GM12873 (cell line): ENCODE results near the gene NPFF.

Experiments used
- CTCF ChIP-seq: IDR thresholded peaks from 2 replicates; pipeline ENCODE4 v1.5.1; 2012; ENCODE audit warnings: low read depth, mild to moderate bottlenecking, moderate library complexity, low read length, control low read depth; ENCODE audit not compliant: insufficient read depth; ENCODE audit errors: missing control alignments

Gene NPFF

GRCh38 chr12:53474077-53474476 lies 33.2 kb downstream of the NPFF start:
- no peak for TF ChIP-seq CTCF

GRCh38 chr12:53472056-53472582 lies 35.2 kb downstream of the NPFF start:
- TF ChIP-seq CTCF, result no peak

GRCh38 chr12:53468282-53468681 lies 39.0 kb downstream of the NPFF start:
- no peak for TF ChIP-seq CTCF

- no peak for TF ChIP-seq CTCF
Observed at GRCh38 chr12:53467880-53468279, 39.4 kb downstream of the NPFF start.

- no peak for TF ChIP-seq CTCF
Observed at GRCh38 chr12:53467082-53467481, 40.2 kb downstream of the NPFF start.

GRCh38 chr12:53466640-53467039 lies 40.6 kb downstream of the NPFF start:
- no peak for TF ChIP-seq CTCF

- no peak for TF ChIP-seq CTCF
Observed at GRCh38 chr12:53465679-53466078, 41.6 kb downstream of the NPFF start.
